Kidney epithelial cell (primary cell): Measurements from ENCODE around the gene STUM. TPM values are rescaled to one million over a fixed set of nuclear protein-coding genes. Genes with fewer than 3 reads are reported as not detected.

Source experiments
- DNase-seq: peaks from one replicate; pipeline ENCODE4 v3.0.0-alpha.2; 2010; ENCODE audit warnings: low read depth
- H3K27me3 ChIP-seq: 2 replicates; pipeline ENCODE4 v1.6.0; 2011; ENCODE audit warnings: low read length; ENCODE audit not compliant: control insufficient read depth, insufficient read depth
- H3K36me3 ChIP-seq: 2 replicates; pipeline ENCODE4 v1.5.1; 2011; ENCODE audit warnings: low read length; ENCODE audit not compliant: control insufficient read depth, insufficient read depth
- H3K4me3 ChIP-seq: 2 replicates; pipeline ENCODE4 v1.5.1; 2011; ENCODE audit warnings: low read depth, mild to moderate bottlenecking, control low read depth, low read length
- CTCF ChIP-seq: IDR thresholded peaks from 2 replicates; pipeline ENCODE4 v1.5.1; 2011; ENCODE audit warnings: mild to moderate bottlenecking, moderate library complexity, low read length, control low read depth, inconsistent platforms; ENCODE audit not compliant: insufficient read depth, poor library complexity, severe bottlenecking
- total RNA-seq: library from RNA; depleted of rRNA; stranded (reverse); fragments of >200 nt; gene quantifications from 2 replicates; pipeline ENCODE4 v1.2.3, GENCODE V29; 2015

Gene STUM
- total RNA-seq, 1 donor from 2014 or later = 0.04 TPM

DNA sequence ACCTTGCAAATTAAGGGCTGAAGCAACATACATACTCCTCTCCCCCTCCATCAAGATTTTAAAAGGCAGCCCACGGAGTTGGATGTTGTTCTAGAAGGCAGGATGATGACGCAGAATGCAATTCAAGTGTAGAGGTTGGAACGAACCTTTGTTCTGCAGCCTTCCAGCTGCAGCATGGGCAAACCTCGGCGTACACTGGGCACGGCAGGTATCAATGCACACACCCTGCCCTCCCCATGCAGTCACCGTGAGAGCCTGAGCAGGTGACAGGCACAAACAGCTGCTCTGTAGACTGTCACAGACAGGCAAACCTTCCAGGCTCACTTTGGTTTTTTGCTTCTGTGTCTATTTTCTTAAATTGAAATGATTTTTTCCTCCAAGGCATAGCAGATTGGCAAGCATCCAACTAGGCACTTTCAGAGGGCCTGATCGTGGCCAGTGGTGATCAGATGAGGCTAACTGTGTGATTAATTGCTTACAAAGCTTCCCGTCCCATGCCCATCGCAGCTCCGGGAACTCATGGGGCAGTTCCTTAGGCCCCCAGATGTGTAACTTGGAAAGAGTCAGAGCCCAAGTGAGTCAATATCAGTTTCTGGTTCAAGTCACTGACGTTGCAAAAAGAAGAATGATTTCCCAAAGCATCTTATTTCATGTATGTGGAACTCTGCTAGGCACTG is 108.2 kb downstream of the STUM start:
- Histone ChIP-seq H3K27me3 (no peaks in the 10 kb centered on the region), H3K36me3 (no peaks in the 10 kb centered on the region), H3K4me3 (no peak overlapping the region)
- TF ChIP-seq CTCF = no peak
- DNase-seq = no peak

DNA sequence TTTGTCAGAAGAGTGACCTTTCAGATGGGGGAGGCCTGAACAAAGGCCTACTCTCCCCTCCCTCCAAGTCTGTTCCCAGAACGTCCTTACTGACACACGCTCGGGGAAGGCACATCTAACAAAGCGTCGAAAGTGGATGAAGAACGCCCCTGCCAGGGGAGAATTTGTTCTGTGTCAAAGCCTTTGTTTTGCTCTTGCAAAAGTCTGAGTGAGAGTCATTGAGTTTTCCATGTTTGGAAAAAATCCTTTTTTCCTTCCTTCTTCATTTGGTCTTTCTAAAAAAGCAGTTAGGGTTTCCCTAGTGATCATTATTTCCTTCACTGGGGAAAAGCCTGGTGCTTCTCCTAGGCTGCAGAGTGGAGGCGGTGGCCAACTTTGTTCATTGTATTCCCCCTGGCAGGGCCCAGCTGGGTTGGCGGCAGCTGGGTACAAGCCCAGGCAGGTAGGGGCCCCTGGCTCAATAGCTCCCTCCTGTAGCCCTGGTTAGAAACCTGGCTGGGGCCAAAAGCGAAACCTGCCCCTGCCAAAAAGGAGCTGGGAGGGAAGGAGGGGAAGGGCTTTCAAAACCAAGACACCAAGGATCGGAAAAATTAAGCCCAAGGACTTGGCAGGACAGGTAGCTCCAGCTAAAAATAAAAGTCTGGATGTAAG is 109.5 kb downstream of the STUM start:
- Histone ChIP-seq H3K4me3 (no peak overlapping the region), H3K27me3 (no peaks in the 10 kb centered on the region), H3K36me3 (no peaks in the 10 kb centered on the region)
- no peak for DNase-seq
- no peak for TF ChIP-seq CTCF

DNA sequence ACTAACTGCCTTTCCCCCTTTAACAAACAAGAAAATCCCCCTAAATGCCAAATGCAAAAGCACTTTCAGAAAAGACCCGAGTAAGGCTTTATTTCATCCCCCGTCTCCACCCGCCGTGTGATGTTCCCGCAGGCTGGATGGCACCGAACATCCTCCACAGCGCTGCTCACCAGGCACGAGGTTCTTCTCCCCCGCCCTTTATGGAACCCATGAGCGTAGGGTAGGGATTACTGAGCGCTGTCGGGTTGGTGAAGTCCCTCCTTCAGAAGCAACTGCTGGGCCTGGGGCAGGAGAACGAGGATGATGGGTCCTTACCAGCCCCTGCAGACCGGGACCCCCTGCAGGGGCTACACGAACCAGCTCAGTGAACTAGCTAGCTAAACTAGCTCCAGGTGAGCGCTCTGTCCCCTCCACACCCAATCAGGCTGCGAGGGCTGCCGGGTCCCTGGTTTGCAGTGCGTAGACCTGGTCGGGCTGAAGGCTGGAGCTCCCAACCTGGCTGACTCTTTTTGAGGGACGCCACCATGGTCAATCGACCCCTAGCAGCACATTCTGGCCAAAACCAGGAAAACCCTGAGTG is 110.1 kb downstream of the STUM start:
- H3K36me3 ChIP-seq = no peaks in the 10 kb centered on the region
- DNase-seq = no peak
- no peak overlapping the region for H3K4me3 ChIP-seq
- no peak for TF ChIP-seq CTCF
- no peaks in the 10 kb centered on the region for H3K27me3 ChIP-seq

Other genes with a start within 250 kb of the STUM start
- gene LIN9, start 239.6 kb upstream of the STUM start, total RNA-seq = 3.8 and 4.6 TPM in 2 replicates
- gene PARP1, start 140.7 kb upstream of the STUM start, total RNA-seq = 91.1 and 117 TPM in 2 replicates
- gene ITPKB, start 190.5 kb downstream of the STUM start, total RNA-seq = 11.7 and 12.4 TPM in 2 replicates